ENCODE data around the gene CA4. TPM values are rescaled to one million over a fixed set of nuclear protein-coding genes. Genes with fewer than 3 reads are reported as not detected.

CA4 gene
- total and polyA plus RNA-seq, 2 experiments from 2014 or later = 1.2 to 6.1 TPM

DNA sequence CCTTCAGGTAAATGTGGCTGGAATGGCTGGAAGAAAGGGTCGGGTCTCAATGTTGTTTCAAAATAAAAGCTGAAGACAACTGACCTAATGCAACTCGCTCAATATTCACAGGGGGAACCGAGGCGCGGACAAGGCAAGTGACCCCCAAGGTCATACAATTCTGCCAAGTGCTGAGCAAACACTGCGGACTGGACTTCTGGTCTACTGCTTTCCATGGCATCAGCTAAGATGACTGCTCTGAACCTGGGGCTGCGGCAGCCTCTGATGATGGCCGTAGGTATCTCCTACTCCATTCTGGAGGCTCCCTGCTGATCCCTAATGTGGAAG, 21.9 kb downstream of the CA4 start:
- TF ChIP-seq EZH2phosphoT487 (IDR thresholded peaks at IDR 0.05; ENCODE audit: low read depth, severe bottlenecking, unreplicated experiment) (no peak), CTCF (IDR thresholded peaks at IDR 0.05; ENCODE audit: poor library complexity) (no peak), EZH2 (IDR thresholded peaks at IDR 0.05; ENCODE audit: borderline replicate concordance) (no peak)
- H3K9me2 ChIP-seq (replicated peaks; ENCODE audit: insufficient read depth) = no peaks in the 10 kb centered on the region
- no peak overlapping the region for H3K27ac ChIP-seq
- no peak overlapping the region for H2AFZ ChIP-seq
- no peaks in the 10 kb centered on the region for H3K79me2 ChIP-seq
- H3K36me3 ChIP-seq (replicated peaks; ENCODE audit: insufficient read depth, low read depth) = no peaks in the 10 kb centered on the region
- no peak overlapping the region for H3K4me2 ChIP-seq
- DNase-seq (ENCODE audit: low spot score) = no peak
- no peaks in the 10 kb centered on the region for H3K9me3 ChIP-seq (ENCODE audit: low read depth)
- WGBS (ENCODE audit: low lambda C conversion rate, missing lambda C conversion rate) = 92% methylated on average over 8 of the region's 8 CpGs
- no peaks in the 10 kb centered on the region for H3K4me1 ChIP-seq (ENCODE audit: insufficient read depth)
- H3K27me3 ChIP-seq = no peaks in the 10 kb centered on the region
- no peak overlapping the region for H3K4me3 ChIP-seq
- H4K20me1 ChIP-seq (ENCODE audit: insufficient read depth, poor library complexity, severe bottlenecking) = no peaks in the 10 kb centered on the region

DNA sequence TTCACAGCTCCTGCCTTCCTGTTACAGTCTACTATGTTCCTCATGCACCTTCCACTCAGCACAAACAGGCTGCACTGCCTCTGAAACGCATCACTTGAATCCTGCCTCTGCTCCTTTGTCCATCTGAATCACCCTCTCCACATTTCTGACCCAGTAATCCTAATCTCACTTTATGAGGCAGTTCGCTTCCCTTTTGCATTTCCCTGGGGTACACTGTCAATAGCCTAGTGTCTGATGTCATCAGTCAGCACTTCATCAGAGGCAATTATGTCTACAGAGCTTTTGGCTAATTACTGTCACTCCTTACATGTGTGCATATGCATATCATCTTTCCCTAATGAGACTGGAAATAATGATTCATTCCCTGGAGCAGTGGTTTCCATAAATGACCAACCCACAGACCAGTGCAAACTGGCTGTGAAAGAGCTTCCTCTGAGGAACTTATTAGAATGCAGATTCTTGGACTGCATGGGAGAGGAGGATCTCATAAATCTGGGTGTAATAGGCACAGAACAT, 23.6 kb downstream of the CA4 start:
- Histone ChIP-seq H3K27me3 (no peaks in the 10 kb centered on the region), H3K9me2 (replicated peaks; ENCODE audit: insufficient read depth) (no peaks in the 10 kb centered on the region)
- TF ChIP-seq CTCF (IDR thresholded peaks at IDR 0.05; ENCODE audit: poor library complexity) (no peak), EZH2 (IDR thresholded peaks at IDR 0.05; ENCODE audit: borderline replicate concordance) (no peak)

GRCh38 chr17:60174035-60174434, 24.3 kb downstream of the CA4 start:
- H2AFZ ChIP-seq = no peak overlapping the region

More for the DNA sequence above, 23.6 kb downstream of the CA4 start:
- no peaks in the 10 kb centered on the region for H4K20me1 ChIP-seq (ENCODE audit: insufficient read depth, poor library complexity, severe bottlenecking)
- no peak overlapping the region for H3K4me3 ChIP-seq
- no peaks in the 10 kb centered on the region for H3K9me3 ChIP-seq (ENCODE audit: low read depth)
- no peak overlapping the region for H2AFZ ChIP-seq
- no peaks in the 10 kb centered on the region for H3K4me1 ChIP-seq (ENCODE audit: insufficient read depth)
- H3K4me2 ChIP-seq = no peak overlapping the region
- H3K36me3 ChIP-seq (replicated peaks; ENCODE audit: insufficient read depth, low read depth) = no peaks in the 10 kb centered on the region
- no peak overlapping the region for H3K27ac ChIP-seq
- 74% methylated on average over 2 of the region's 2 CpGs for WGBS (ENCODE audit: low lambda C conversion rate, missing lambda C conversion rate)
- H3K79me2 ChIP-seq = no peaks in the 10 kb centered on the region
- DNase-seq (ENCODE audit: low spot score) = no peak

More at GRCh38 chr17:60174035-60174434, 24.3 kb downstream of the CA4 start:
- Histone ChIP-seq H3K27ac (no peak overlapping the region), H3K4me2 (no peak overlapping the region), H3K4me3 (no peak overlapping the region), H4K20me1 (ENCODE audit: insufficient read depth, poor library complexity, severe bottlenecking) (no peaks in the 10 kb centered on the region), H3K4me1 (ENCODE audit: insufficient read depth) (no peaks in the 10 kb centered on the region), H3K79me2 (no peaks in the 10 kb centered on the region), H3K9me2 (replicated peaks; ENCODE audit: insufficient read depth) (no peaks in the 10 kb centered on the region), H3K36me3 (replicated peaks; ENCODE audit: insufficient read depth, low read depth) (no peaks in the 10 kb centered on the region), H3K9me3 (ENCODE audit: low read depth) (no peaks in the 10 kb centered on the region), H3K27me3 (no peaks in the 10 kb centered on the region)
- TF ChIP-seq EZH2 (IDR thresholded peaks at IDR 0.05; ENCODE audit: borderline replicate concordance) (no peak), CTCF (IDR thresholded peaks at IDR 0.05; ENCODE audit: poor library complexity) (no peak), EZH2phosphoT487 (IDR thresholded peaks at IDR 0.05; ENCODE audit: low read depth, severe bottlenecking, unreplicated experiment) (no peak)
- DNase-seq (ENCODE audit: low spot score) = no peak
- WGBS (ENCODE audit: low lambda C conversion rate, missing lambda C conversion rate) = 84% methylated on average over 3 of the region's 3 CpGs

Measured in hepatocyte (in vitro differentiated cells).